A204.1 (cell line): ENCODE measurements around the gene KIF22.
A peak's percentile ranks its signal among the peaks of the same experiment; 100 is the strongest.
"Not testable (repeated sequence)": the region's sequence is repeated elsewhere in the genome, so short reads cannot be mapped to it uniquely, and the experiment has no call there.

Experiments used
- FAIRE-seq: peaks from 2 replicates; lab custom pipeline; 2012; peaks lifted over from hg19 to GRCh38; lab: Jason Lieb, UNC

Gene KIF22

DNA sequence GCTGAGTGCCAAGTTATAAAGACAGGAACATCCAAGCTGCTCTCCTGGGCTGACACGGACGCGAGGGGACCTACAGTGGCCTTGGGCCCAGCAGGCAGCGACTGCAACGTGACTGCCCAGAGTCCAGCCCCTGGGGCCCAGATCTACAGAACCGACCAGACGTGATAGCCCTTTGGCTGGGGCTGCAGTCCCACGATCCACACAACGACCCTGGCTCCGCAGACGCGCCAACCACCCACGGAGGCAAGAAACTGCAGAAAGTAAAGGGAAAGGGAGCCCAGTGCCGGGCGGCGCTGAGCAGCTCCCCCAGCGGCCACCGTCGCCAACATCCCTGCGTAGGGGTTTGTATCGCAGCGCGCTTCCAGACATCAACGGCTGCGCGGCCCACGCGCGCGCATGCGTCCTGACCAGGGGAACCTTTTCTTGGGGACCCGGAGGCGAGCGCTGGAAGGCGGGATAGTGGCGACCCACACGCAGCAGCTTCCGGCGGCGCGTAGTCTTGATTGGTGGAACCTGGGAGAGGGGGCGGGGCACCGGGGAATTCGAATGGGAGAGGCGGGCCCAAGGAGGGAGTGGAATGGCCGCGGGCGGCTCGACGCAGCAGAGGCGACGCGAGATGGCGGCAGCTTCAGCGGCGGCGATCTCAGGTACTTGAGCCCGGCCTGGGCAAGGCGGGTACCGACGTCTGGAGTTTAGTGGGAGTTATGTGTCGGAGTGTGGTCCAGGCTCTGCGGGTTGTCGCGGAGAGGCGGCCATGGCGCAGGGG is at the start of gene KIF22:
Gene KIF22 (plus strand): TSS at position 569 of the 766 bp plus-strand sequence. CDS start 9 bp downstream, at position 578.
- FAIRE-seq, result peak; percentile 79

- no peak for FAIRE-seq
Measured at GRCh38 chr16:29742683-29743275, 47.8 kb upstream of the KIF22 start.

DNA sequence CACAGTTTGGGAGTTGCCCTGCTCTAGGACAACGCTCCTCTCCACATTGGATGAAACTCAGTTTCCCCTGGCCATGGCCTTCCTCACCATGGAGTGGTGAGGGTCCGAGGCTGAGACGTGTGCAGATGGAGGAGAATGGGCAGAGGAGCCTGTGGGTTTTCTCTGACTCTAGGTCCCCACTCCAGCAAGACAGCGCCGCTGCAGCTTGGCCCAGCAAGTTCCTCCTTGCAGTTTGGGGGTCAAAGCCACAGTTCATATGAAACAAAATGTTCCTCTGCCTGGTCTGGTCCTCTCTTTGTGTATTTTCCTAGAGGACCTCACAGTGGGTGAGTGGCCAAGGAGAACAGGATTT is 47.1 kb upstream of the KIF22 start:
- FAIRE-seq, result no peak

- no peak for FAIRE-seq
Measured at GRCh38 chr16:29743827-29744531, 46.6 kb upstream of the KIF22 start.

DNA sequence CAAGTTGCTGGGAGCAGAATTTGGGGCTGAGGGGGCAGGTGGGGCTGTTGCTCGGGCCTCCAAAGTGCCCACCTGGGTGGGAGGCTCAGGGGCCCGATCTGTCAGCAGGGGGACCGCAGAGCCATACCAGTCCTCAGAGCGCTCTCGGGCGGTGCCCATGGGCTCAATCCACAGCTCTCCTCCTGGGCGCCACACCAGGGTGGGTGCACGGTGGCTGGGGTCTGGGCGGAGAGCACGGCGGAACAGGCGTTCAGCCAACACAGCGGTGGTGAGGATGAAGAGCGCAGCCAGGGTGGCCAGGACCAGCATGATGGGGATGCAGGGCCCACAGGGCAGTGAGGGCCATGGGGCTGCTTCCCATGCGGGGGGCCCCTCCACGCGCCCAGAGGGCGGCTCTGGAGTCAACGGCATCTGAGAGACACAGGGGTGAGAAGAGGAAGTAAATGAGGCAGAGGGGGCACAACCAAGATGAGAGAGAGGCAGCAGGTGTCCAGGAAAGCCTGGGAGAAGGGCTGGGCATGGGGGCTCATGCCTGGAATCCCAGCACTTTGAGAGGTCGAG is 45.9 kb upstream of the KIF22 start:
- FAIRE-seq, result no peak

GRCh38 chr16:29745121-29745852 is 45.3 kb upstream of the KIF22 start:
- FAIRE-seq, result no peak

GRCh38 chr16:29745853-29746345 is 44.7 kb upstream of the KIF22 start, which contains the start of gene C16orf54:
TSS of gene C16orf54 (minus strand) at chr16:29745990. CDS start at chr16:29744951, 1,039 bp downstream.
- no peak for FAIRE-seq

- FAIRE-seq, result not testable (repeated sequence)
Measured at GRCh38 chr16:29746518-29746917, 44.0 kb upstream of the KIF22 start.

DNA sequence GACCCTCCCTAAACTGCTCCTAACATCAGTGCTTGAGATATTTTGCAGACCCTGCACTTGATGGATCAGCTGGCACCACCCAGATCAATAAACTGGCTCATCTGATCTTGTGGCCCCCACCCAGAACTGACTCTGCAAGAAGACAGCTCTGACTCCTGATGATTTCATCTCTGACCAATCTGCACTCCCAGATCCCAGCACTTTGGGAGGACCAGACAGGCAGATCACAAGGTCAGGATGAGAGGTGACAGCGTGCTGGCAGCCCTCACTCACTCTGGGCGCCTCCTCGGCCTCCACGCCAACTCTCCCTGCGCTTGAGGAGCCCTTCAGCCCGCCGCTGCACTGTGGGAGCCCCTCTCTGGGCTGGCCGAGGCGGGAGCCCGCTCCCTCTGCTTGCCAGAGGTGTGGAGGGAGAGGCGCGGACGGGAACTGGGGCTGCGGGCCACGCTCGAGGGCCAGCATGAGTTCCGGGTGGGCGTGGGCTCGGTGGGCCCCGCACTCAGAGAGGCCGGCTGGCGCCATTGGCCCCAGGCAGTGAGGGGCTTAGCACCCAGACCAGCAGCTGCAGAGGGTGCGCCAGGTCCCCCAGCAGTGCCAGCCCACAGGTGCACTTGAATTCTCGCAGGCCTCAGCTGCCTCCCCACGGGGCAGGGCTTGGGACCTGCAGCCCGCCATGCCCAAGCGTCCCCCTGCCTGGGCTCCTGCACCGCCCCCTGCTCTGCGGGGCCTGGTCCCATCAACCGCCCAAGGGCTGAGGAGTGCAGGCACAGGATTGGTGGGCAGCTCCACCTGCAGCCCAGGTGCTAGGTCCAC is 42.4 kb upstream of the KIF22 start:
- FAIRE-seq, result no peak

DNA sequence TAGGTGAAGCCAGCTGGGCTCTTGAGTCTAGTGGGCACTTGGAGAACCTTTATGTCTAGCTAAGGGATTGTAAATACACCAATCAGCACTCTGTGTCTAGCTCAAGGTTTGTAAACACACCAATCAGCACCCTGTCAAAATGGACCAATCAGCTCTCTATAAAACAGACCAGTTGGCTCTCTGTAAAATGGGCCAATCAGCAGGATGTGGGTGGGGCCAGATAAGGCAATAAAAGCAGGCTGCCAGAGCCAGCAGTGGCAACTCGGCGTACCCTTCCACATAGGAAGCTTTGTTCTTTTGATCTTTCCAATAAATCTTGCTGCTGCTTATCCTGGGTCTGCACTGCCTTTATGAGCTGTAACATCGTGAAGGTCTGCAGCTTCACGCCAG is 41.8 kb upstream of the KIF22 start:
- not testable (repeated sequence) for FAIRE-seq

DNA sequence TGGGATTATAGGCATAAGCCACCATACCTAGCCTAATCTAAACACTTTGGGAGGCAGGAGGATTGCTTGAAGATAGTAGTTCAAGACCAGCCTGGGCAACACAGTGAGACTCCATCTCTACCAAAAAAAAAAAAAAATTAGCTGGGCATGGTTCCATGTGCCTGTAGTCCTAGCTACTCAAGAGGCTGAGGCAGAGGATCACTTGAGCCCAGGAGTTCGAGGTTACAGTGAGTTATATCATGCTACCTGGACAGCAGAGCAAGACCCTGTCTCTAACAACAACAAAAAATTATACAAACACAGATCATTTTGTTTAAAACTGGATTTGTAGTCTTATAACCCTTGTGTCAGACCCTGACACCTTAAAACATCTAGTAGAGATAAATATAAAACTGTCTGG is 37.0 kb upstream of the KIF22 start:
- FAIRE-seq, result no peak

DNA sequence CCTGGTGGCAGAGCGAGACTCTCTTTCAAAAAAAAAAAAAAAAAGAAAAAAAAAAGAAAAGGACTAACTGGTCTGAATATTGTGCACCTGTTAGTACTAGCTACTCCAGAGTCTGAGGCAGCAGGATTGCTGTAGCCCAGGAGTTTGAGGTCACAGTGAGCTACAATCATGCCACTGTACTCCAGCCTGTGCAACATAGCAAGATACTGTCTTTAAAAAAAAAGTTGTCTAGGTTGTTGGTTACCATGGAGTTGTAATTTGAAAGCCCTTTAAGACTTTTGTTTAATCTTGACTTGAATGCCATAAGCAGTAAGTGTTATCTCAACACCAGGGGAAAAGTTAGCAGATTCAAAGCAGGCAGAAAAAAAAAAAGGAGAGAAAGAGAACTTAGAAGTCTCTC is 33.9 kb upstream of the KIF22 start:
- no peak for FAIRE-seq

DNA sequence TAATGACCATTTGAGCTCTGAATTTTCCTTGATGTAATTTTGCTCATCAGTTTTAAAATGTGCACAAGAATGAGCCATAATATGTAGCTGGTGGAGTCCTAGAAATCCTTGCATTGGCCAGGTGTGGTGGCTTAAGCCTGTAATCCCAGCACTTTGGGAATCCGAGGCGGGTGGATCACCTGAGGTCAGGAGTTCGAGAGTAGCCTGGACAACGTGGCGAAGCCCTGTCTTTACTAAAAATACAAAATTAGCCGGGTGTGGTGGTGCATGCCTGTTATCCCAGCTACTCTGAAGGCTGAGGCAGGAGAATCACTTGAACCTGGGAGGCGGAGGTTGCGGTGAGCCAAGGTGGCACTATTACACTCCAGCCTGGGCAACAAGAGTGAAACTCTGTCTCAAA is 33.5 kb upstream of the KIF22 start:
- not testable (repeated sequence) for FAIRE-seq

- FAIRE-seq, result no peak
Measured at GRCh38 chr16:29757950-29758466, 32.5 kb upstream of the KIF22 start.

DNA sequence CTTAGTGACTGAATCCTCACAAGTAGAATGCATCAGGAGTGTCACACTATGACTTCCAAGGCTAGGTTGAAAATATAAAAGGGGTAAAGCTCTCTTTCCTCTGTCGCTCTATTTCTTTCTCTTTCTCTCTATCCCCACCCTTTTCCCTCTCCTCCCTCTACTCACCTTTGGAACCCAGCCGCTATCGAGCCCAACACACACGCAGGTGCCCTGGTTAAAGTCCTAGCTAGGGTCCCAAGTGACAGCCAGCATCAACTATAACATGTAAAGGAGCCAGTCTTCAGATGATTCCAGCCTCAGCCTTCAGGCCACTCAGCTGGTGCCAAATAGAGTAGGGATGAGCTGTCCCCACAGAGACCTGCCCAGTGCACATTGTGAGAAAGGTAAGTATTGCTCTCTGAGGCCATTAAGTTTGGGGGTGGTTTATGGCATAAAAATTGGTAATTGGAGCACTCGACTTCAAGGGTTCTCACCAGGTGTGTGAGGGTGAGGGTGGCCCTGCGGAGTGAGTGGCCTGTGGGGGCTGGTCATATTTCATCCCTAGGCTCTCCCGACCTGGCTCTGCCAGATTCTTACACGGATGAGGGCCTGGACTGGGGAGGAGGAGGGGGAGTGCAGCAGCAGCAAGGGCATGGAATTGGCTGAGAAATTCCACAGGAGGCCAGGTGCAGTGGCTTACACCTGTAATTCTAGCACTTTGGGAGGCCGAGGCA is 29.8 kb upstream of the KIF22 start:
- FAIRE-seq, result no peak

- not testable (repeated sequence) for FAIRE-seq
Measured at GRCh38 chr16:29761280-29761651, 29.3 kb upstream of the KIF22 start.

DNA sequence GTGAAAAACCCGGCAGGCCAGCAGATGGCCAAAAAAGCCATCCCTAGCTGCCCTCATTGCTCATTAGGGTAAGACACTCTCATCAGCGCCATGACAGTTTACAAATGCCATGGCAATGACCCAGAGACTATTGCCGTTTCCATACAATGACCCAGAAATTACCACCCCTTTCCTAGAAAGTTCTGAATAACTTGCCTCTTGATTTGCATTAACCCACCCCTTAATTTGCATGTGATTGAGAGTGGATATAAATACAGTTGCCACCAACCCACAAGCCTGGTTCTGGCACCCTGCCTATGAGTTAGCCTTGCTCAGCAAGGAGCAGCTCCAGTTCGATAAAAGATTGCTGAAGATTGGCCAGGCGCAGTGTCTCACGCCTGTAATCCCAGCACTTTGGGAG is 28.7 kb upstream of the KIF22 start:
- no peak for FAIRE-seq

DNA sequence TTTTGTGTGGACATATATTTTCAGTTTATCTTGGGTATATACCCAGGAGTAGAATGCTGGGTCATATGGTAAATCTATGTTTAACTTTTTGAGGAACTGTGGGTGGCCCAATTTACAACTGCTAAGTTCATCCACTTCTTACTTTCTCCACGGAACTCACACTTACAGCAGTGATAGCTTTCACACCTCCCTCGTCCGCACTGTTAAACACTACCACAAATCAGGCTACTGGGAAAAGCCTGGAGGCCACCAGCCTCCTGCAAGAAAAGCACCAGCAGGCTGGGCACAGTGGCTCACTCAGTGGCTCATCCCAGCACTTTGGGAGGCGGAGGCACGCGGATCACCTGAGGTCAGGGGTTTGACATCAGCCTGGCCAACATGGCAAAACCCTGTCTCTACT is 27.2 kb upstream of the KIF22 start:
- FAIRE-seq, result no peak

DNA sequence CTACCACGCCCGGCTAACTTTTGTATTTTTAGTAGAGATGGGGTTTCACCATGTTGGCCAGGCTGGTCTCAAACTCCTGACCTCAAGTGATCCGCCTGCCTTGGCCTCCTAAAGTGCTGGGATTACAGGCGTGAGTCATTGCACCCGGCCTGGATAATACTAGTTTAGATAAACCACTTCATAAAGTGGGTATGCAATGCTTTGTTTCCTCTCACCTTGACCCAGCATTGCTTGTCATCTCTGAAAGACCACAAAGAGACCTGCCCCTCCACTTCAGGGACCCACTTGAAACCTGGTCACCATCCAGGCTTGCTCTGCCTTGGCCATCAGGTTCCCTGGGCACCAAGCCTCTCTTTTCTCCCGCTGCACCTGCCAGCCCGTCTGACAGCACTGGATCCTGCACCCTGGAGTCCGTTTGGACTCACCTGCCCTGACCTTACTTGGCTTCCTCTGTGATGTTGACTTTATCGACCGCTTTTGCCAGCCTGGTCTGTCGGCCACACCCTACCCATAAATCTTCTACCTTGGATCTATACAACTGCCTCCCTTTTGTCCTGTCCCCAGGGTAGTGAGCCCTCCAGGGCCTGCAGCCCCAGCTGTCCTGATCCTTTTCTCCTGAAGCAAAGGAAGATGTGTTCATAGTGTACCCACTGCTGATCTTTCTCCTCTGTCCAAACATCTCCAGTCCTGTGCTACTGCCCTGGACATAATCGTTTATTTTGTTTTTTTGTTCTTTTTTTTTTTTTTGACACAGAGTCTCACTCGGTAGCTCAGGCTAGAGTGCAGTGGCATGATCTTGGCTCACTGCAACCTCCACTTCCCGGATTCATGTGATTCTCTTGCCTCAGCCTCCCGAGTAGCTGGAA is 25.2 kb upstream of the KIF22 start:
- no peak for FAIRE-seq
